Nephron (organoid): ENCODE data around the gene SDR42E2.

ENCODE experiments used
- H3K27ac Mint-ChIP-seq, 3 experiments: 2 replicates each; pipeline ENCODE4 v1.8.0; 2020; ENCODE audit warnings: mixed read lengths in 3 of 3, mild to moderate bottlenecking in 2 of 3, moderate library complexity in 1 of 3
- H3K27me3 Mint-ChIP-seq: 2 replicates; pipeline ENCODE4 v1.8.0; 2021; ENCODE audit warnings: low read depth, mild to moderate bottlenecking, moderate library complexity, mixed read lengths
- H3K36me3 Mint-ChIP-seq: 2 replicates; pipeline ENCODE4 v1.8.0; 2020; ENCODE audit warnings: low read depth, mixed read lengths
- H3K4me1 Mint-ChIP-seq: 2 replicates; pipeline ENCODE4 v1.8.0; 2020; ENCODE audit warnings: mixed read lengths
- H3K4me3 Mint-ChIP-seq, 3 experiments: 2 replicates each; pipeline ENCODE4 v1.8.0; 2020; ENCODE audit warnings: mild to moderate bottlenecking in 3 of 3, mixed read lengths in 3 of 3, moderate library complexity in 2 of 3
- H3K9me3 Mint-ChIP-seq: 2 replicates; pipeline ENCODE4 v1.8.0; 2020; ENCODE audit warnings: mixed read lengths
- CTCF ChIP-seq, 3 experiments: fragments of 200-600 bp; sonication (generic); IDR thresholded peaks; one replicate each; pipeline ENCODE4 v1.5.0; 2021; ENCODE audit warnings: antibody characterized with exemption in 3 of 3; ENCODE audit not compliant: unreplicated experiment in 3 of 3

Gene SDR42E2

GRCh38 chr16:22210285-22210684, 48.0 kb downstream of the SDR42E2 start:
- Mint-ChIP-seq H3K4me3 (no peak overlapping the region), H3K4me1 (peaks cover 26% of the 10 kb centered on the region), H3K36me3 (peaks cover 28% of the 10 kb centered on the region), H3K27me3 (no peaks in the 10 kb centered on the region), H3K27ac (no peak overlapping the region), H3K9me3 (no peaks in the 10 kb centered on the region)
- TF ChIP-seq CTCF (IDR thresholded peaks at IDR 0.05; ENCODE audit: unreplicated experiment in 3 of 3), result no peak

- no peak overlapping the region for H3K27ac Mint-ChIP-seq
- H3K9me3 Mint-ChIP-seq, result no peaks in the 10 kb centered on the region
- peaks cover 28% of the 10 kb centered on the region for H3K36me3 Mint-ChIP-seq
- no peaks in the 10 kb centered on the region for H3K27me3 Mint-ChIP-seq
- peaks cover 26% of the 10 kb centered on the region for H3K4me1 Mint-ChIP-seq
- peak overlapping the region in 1 of 3 experiments; percentile 20 for H3K4me3 Mint-ChIP-seq
- no peak for TF ChIP-seq CTCF (IDR thresholded peaks at IDR 0.05; ENCODE audit: unreplicated experiment in 3 of 3)
These were observed 48.5 kb downstream of the SDR42E2 start for GRCh38 chr16:22210854-22211253.

GRCh38 chr16:22213236-22213635, 50.9 kb downstream of the SDR42E2 start:
- H3K27ac Mint-ChIP-seq, result no peak overlapping the region
- peaks cover 18% of the 10 kb centered on the region for H3K4me1 Mint-ChIP-seq
- H3K36me3 Mint-ChIP-seq, result peaks cover 28% of the 10 kb centered on the region
- no peak overlapping the region for H3K4me3 Mint-ChIP-seq
- no peaks in the 10 kb centered on the region for H3K27me3 Mint-ChIP-seq
- no peak for TF ChIP-seq CTCF (IDR thresholded peaks at IDR 0.05; ENCODE audit: unreplicated experiment in 3 of 3)
- H3K9me3 Mint-ChIP-seq, result no peaks in the 10 kb centered on the region

- peaks cover 18% of the 10 kb centered on the region for H3K4me1 Mint-ChIP-seq
- TF ChIP-seq CTCF (IDR thresholded peaks at IDR 0.05; ENCODE audit: unreplicated experiment in 3 of 3), result no peak
- H3K4me3 Mint-ChIP-seq, result no peak overlapping the region
- no peaks in the 10 kb centered on the region for H3K27me3 Mint-ChIP-seq
- no peak overlapping the region for H3K27ac Mint-ChIP-seq
- peaks cover 28% of the 10 kb centered on the region for H3K36me3 Mint-ChIP-seq
- no peaks in the 10 kb centered on the region for H3K9me3 Mint-ChIP-seq
These were observed 51.5 kb downstream of the SDR42E2 start for GRCh38 chr16:22213801-22214200.

- Mint-ChIP-seq H3K9me3 (no peaks in the 10 kb centered on the region), H3K36me3 (peaks cover 28% of the 10 kb centered on the region), H3K27me3 (no peaks in the 10 kb centered on the region)
These were observed 52.1 kb downstream of the SDR42E2 start for GRCh38 chr16:22214402-22214801.

More at GRCh38 chr16:22214402-22214801, 52.1 kb downstream of the SDR42E2 start:
- Mint-ChIP-seq H3K27ac (no peak overlapping the region), H3K4me1 (peaks cover 18% of the 10 kb centered on the region), H3K4me3 (no peak overlapping the region)
- no peak for TF ChIP-seq CTCF (IDR thresholded peaks at IDR 0.05; ENCODE audit: unreplicated experiment in 3 of 3)
